GM12865 (cell line): Measurements from ENCODE around the gene PRG3.

Experiments used
- DNase-seq: peaks from one replicate; pipeline ENCODE4 v3.0.0; 2010; ENCODE audit warnings: low read depth
- H3K4me3 ChIP-seq: 2 replicates; pipeline ENCODE4 v1.5.1; 2011; ENCODE audit warnings: mild to moderate bottlenecking, low read depth, low read length, control low read depth
- CTCF ChIP-seq: IDR thresholded peaks from 2 replicates; pipeline ENCODE4 v1.5.1; 2011; ENCODE audit warnings: low read length, control low read depth, low read depth, inconsistent platforms; ENCODE audit not compliant: insufficient read depth; ENCODE audit errors: missing control alignments

The PRG3 gene

GRCh38 chr11:57376095-57377090 is 4.6 kb downstream of the PRG3 start:
- no peak for DNase-seq
- no peak overlapping the region for H3K4me3 ChIP-seq
- no peak for TF ChIP-seq CTCF

GRCh38 chr11:57375490-57375889 is 5.5 kb downstream of the PRG3 start:
- no peak for DNase-seq
- H3K4me3 ChIP-seq: no peak overlapping the region
- TF ChIP-seq CTCF: no peak

GRCh38 chr11:57374966-57375365 is 6.0 kb downstream of the PRG3 start:
- DNase-seq: no peak
- TF ChIP-seq CTCF: no peak
- H3K4me3 ChIP-seq: no peak overlapping the region

- no peak for DNase-seq
Observed at GRCh38 chr11:57373146-57373545, 7.8 kb downstream of the PRG3 start.

GRCh38 chr11:57370941-57371340 is 10.0 kb downstream of the PRG3 start:
- no peak overlapping the region for H3K4me3 ChIP-seq
- DNase-seq: no peak
- no peak for TF ChIP-seq CTCF

More at GRCh38 chr11:57373146-57373545, 7.8 kb downstream of the PRG3 start:
- H3K4me3 ChIP-seq: no peak overlapping the region
- no peak for TF ChIP-seq CTCF

GRCh38 chr11:57370251-57370650 is 10.7 kb downstream of the PRG3 start:
- TF ChIP-seq CTCF: no peak
- DNase-seq: no peak
- H3K4me3 ChIP-seq: no peak overlapping the region
